Measurements from ENCODE around the gene APCDD1. TPM values are rescaled to one million over a fixed set of nuclear protein-coding genes. Genes with fewer than 3 reads are reported as not detected.
"Not testable (repeated sequence)": the region's sequence is repeated elsewhere in the genome, so short reads cannot be mapped to it uniquely, and the experiment has no call there.

The APCDD1 gene
- total RNA-seq, 2 experiments from 2014 or later, result not detected

DNA sequence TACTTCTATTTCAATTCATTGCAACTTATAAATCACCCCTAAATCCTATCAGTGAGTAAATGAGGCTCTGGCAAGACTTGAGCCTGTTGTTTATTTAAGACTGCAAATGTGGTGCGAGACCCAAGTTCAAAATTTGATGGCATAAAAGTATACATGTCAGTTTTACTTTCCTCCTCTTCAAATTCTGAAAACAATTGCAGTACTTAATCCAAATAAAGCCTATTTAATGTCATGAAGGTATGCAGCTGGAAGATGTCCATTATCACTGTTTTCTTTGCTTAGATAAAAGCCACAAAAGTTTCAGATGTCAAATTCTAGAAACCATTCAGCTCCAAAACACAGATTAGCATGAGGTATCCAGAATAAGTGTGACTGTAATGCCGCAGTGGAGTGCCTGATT, 3.3 kb downstream of the APCDD1 start:
- Mint-ChIP-seq H3K4me3 (no peak overlapping the region), H3K9me3 (no peaks in the 10 kb centered on the region), H3K27me3 (ENCODE audit: low read depth) (peaks cover 54% of the 10 kb centered on the region), H3K36me3 (ENCODE audit: low read depth) (no peaks in the 10 kb centered on the region), H3K4me1 (ENCODE audit: low read depth) (peaks cover 4% of the 10 kb centered on the region), H3K27ac (no peak overlapping the region)
- DNase-seq, result no peak
- intact Hi-C loops (cut with micrococcal nuclease), result no loop called here
- CTCF ChIA-PET, result no interaction called here

DNA sequence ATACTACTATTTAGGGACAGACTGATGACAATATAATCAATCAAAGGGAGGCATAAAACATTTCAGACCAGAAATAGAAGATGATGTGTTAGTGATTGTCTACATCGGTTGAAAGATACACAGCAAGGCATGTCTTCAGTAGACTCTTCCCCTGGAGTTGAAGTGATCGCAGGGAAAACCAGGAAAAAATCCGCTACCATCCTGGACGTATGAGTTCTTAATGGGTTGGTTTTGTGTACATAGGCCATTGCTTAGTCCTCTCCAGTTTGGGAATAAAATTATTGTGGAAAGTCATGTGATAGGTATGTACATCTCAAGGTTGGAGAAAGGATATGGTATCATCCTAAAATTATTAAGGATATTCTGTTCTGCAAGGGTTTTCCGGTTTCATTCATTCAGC, 4.3 kb downstream of the APCDD1 start:
- Mint-ChIP-seq H3K4me3 (no peak overlapping the region), H3K27me3 (ENCODE audit: low read depth) (peaks cover 45% of the 10 kb centered on the region), H3K4me1 (ENCODE audit: low read depth) (peaks cover 4% of the 10 kb centered on the region), H3K9me3 (no peaks in the 10 kb centered on the region), H3K36me3 (ENCODE audit: low read depth) (no peaks in the 10 kb centered on the region), H3K27ac (no peak overlapping the region)
- CTCF ChIA-PET, result no interaction called here
- no peak for DNase-seq
- intact Hi-C loops (cut with micrococcal nuclease), result no loop called here

DNA sequence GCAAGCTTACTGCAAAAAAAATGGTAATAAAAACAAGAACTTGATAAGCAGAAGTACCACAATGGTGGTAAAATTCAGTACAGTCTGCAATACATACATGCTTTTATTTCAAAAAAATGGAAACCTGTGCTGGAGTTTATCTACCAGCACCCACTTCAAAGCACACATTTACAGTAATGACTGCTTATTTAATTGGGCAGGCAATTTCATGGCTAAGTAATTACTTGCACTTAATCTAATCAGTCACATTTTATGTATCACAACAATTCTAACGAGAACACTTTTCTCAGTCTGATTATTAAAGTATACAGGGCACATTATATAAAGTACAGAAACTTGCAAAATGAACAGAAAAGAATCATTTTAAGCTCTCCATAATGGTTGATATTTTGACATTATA, 5.2 kb downstream of the APCDD1 start:
- intact Hi-C loops (cut with micrococcal nuclease), result no loop called here
- H3K27me3 Mint-ChIP-seq (ENCODE audit: low read depth), result peaks cover 42% of the 10 kb centered on the region
- no peak overlapping the region for H3K4me3 Mint-ChIP-seq
- H3K4me1 Mint-ChIP-seq (ENCODE audit: low read depth), result peaks cover 4% of the 10 kb centered on the region
- DNase-seq, result no peak
- CTCF ChIA-PET, result no interaction called here
- no peaks in the 10 kb centered on the region for H3K36me3 Mint-ChIP-seq (ENCODE audit: low read depth)
- no peak overlapping the region for H3K27ac Mint-ChIP-seq
- H3K9me3 Mint-ChIP-seq, result no peaks in the 10 kb centered on the region

DNA sequence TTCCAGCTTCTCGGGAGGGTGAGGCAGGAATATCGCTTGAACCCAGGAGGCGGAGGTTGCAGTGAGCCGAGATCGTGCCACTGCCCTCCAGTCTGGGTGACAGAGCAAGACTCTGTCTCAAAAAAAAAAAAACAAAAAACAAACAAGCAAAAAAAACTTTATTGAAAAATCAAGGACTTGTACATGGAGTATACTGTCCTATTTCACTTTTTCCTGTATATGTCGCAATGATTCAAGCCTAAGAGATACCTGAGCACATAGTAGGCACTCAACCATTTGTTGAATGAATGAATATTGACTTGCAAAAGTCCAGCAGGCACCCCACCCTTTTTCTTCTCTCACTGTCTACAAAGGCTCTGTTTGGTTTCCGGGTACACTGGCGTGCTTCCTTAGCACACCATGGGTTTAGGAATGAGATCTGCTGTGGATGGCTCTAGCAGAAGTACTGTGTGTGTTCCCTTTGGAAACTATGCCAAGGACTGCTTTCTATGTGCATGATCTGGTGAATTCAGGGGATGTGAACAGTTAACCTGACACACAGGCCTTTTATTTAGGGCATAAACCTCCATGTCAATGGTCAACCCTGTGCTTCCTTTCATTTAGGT, 6.1 kb downstream of the APCDD1 start:
- CTCF ChIA-PET, result no interaction called here
- no peak overlapping the region for H3K4me3 Mint-ChIP-seq
- DNase-seq, result no peak
- no peaks in the 10 kb centered on the region for H3K9me3 Mint-ChIP-seq
- no peaks in the 10 kb centered on the region for H3K36me3 Mint-ChIP-seq (ENCODE audit: low read depth)
- intact Hi-C loops (cut with micrococcal nuclease), result no loop called here
- no peak overlapping the region for H3K27ac Mint-ChIP-seq
- H3K4me1 Mint-ChIP-seq (ENCODE audit: low read depth), result peaks cover under 1% of the 10 kb centered on the region
- H3K27me3 Mint-ChIP-seq (ENCODE audit: low read depth), result peaks cover 37% of the 10 kb centered on the region

DNA sequence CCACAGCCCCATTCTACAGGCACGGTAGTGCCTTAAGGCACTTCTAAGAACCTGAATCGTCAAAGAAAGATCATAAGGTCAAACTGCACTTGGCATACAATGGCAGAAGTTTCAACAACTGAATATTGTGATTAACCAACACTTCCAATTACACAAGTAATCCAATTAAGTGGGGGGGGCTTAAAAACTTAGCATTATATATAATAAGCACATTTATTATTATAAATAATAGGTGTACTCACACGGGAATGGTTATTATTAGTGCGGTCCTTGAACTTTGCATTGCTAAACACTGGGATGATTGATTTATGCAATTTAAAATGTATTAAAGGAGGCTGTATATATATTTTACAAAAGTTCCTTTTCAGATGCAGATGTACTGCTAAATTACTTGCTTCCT, 7.6 kb downstream of the APCDD1 start:
- Mint-ChIP-seq H3K27ac (no peak overlapping the region), H3K9me3 (no peaks in the 10 kb centered on the region), H3K4me1 (ENCODE audit: low read depth) (no peaks in the 10 kb centered on the region), H3K4me3 (no peak overlapping the region), H3K36me3 (ENCODE audit: low read depth) (no peaks in the 10 kb centered on the region), H3K27me3 (ENCODE audit: low read depth) (peaks cover 24% of the 10 kb centered on the region)
- no peak for DNase-seq
- intact Hi-C loops (cut with micrococcal nuclease), result no loop called here
- CTCF ChIA-PET, result no interaction called here

DNA sequence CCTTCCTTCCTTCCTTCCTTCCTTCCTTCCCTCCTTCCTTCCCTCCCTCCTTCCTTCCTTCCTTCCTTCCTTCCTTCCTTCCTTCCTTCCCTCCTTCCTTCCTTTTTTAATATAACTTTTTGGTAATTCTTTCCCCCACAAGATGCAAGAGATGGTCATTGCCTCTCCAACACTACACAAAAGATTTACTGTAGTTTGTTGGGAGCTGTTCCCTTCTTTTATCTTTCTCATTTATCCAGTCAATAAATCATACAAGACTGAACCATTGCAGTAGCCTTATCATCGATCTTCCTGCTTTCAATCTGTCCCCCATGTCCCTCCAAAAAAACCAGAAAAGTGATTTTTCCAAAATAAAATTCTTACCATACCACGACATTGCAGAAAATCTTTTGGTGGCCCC, 8.2 kb downstream of the APCDD1 start:
- Mint-ChIP-seq H3K36me3 (ENCODE audit: low read depth) (no peaks in the 10 kb centered on the region), H3K9me3 (no peaks in the 10 kb centered on the region), H3K27ac (no peak overlapping the region), H3K4me3 (no peak overlapping the region), H3K4me1 (ENCODE audit: low read depth) (no peaks in the 10 kb centered on the region), H3K27me3 (ENCODE audit: low read depth) (peaks cover 20% of the 10 kb centered on the region)
- DNase-seq, result no peak
- CTCF ChIA-PET, result no interaction called here
- intact Hi-C loops (cut with micrococcal nuclease), result no loop called here

DNA sequence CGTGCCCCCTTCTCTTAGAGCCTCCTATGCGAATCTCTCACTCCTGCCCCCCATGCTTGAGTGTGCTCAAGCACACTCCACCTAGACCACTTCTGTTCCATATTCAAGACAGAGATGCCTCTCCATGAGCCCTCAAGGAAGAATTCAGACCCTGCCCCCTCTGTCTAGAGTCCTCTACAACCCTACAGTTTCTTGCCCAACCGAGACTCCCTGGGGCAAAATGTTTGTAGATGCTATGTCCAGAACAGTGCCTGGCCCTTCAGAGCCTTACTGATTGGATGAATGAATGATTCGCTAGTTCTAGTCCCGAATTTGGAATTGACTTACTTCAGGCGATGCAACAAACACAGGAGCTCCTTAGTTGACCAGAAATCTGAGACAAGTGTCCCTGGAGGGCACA, 8.7 kb downstream of the APCDD1 start:
- DNase-seq, result no peak
- CTCF ChIA-PET, result no interaction called here
- intact Hi-C loops (cut with micrococcal nuclease), result no loop called here
- H3K4me1 Mint-ChIP-seq (ENCODE audit: low read depth), result no peaks in the 10 kb centered on the region
- H3K27ac Mint-ChIP-seq, result no peak overlapping the region
- no peaks in the 10 kb centered on the region for H3K9me3 Mint-ChIP-seq
- H3K36me3 Mint-ChIP-seq (ENCODE audit: low read depth), result no peaks in the 10 kb centered on the region
- peaks cover 18% of the 10 kb centered on the region for H3K27me3 Mint-ChIP-seq (ENCODE audit: low read depth)
- no peak overlapping the region for H3K4me3 Mint-ChIP-seq

DNA sequence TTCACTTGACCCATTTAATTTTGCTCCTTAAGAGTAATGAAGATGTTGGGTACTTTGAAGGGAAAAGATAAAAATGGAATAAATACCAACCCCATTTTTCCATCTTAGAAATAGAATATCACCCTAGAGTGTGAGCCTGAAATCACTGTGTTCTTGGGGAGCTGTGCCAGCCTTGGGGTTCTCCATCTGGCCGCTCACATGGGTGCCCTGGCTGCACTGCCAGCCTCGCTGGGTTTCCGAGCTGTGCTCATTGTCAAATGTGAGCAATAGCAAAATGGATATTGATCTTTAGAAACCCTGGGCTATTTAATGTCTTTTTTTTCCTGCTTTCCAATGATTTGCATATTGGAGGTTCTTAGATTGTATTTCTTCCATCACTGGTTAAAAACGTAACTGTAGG, 9.3 kb downstream of the APCDD1 start:
- intact Hi-C loops (cut with micrococcal nuclease), result no loop called here
- Mint-ChIP-seq H3K36me3 (ENCODE audit: low read depth) (no peaks in the 10 kb centered on the region), H3K27me3 (ENCODE audit: low read depth) (peaks cover 15% of the 10 kb centered on the region), H3K4me3 (no peak overlapping the region), H3K27ac (no peak overlapping the region), H3K4me1 (ENCODE audit: low read depth) (no peaks in the 10 kb centered on the region), H3K9me3 (no peaks in the 10 kb centered on the region)
- CTCF ChIA-PET, result no interaction called here
- DNase-seq, result no peak

DNA sequence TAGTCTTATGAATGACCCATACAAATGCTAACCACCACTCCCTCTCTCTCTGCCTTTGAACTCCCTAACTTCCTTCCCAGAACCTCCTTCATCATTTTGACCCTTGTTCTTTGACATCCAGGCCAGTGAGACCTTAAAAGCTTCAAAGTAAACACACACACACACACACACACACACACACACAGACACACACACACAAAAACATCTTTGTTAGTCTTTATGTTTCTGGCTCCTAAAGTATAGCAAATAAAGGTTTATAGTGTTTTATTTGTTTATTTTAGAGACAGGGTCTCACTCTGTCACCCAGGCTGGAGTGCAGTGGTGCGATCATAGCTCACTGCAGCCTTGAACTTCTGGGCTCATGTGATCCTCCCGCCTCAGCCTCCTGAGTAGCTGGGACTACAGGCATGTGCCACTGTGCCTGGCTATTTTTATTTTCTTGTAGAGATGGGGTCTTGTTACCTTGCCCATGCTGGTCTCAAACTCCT, 9.8 kb downstream of the APCDD1 start:
- DNase-seq; CTCF ChIA-PET; H3K4me1 Mint-ChIP-seq (ENCODE audit: low read depth); H3K9me3 Mint-ChIP-seq; H3K36me3 Mint-ChIP-seq (ENCODE audit: low read depth); H3K27me3 Mint-ChIP-seq (ENCODE audit: low read depth); intact Hi-C loops (cut with micrococcal nuclease); H3K4me3 Mint-ChIP-seq; H3K27ac Mint-ChIP-seq: not testable (repeated sequence)

DNA sequence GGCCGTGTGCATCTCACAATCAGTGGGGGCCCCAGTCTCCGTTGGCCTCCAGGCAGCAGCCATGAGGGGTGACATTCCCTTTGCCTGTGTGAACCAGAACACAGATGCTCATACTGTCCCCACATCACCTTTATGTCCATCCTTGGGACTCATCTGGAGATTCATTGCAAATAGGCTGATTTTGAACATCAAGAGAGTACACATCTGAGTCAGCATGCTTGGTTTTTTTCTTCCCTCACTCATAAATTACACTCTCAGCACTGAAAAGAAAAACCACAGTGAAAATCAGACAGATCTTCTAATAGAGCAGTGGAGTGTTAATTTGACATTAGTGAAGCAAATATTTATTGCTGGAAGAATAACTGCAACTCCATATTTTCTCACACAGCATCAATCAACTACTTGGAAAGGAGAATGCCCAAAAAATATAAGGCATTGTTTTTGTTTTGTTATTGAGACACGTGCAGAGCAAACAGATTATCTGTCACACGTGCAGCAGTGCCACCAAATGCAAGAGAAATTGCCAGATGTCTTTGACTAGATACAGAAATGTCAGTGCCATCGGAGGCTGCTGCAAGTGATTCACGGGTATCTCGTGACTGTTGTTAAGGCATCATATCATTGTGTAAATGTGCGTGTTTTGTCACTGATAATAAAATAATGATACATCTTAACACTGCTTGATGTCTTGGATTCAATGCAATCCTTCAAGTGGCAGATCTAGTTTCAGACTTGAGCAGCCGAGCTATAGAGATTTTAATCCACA, 10.9 kb downstream of the APCDD1 start:
- H3K4me3 Mint-ChIP-seq, result no peak overlapping the region
- H3K36me3 Mint-ChIP-seq (ENCODE audit: low read depth), result no peaks in the 10 kb centered on the region
- peaks cover 3% of the 10 kb centered on the region for H3K27me3 Mint-ChIP-seq (ENCODE audit: low read depth)

DNA sequence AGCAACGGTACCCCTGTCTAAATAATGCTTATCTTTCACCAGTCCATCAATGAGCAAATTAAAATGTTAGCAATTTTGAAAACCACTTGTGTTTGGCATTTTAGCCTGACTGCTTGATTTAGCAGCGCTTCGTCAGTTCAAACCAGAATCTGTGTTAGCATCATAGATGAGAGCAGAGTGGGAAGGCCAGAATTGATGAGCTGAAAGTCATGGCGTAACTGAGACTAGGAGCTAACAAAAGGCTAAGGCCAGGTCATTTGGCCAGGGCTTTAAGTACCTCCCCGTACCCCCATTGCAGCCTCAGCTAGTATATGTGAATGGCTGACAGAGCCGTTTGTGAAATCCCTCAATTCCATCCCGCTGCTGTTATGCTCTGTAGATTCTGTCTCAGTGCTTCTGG, 16.0 kb downstream of the APCDD1 start:
- intact Hi-C loops (cut with micrococcal nuclease), result no loop called here
- peaks cover 2% of the 10 kb centered on the region for H3K27me3 Mint-ChIP-seq (ENCODE audit: low read depth)
- no peak for DNase-seq
- CTCF ChIA-PET, result no interaction called here
- H3K27ac Mint-ChIP-seq, result no peak overlapping the region
- no peaks in the 10 kb centered on the region for H3K4me1 Mint-ChIP-seq (ENCODE audit: low read depth)
- no peaks in the 10 kb centered on the region for H3K36me3 Mint-ChIP-seq (ENCODE audit: low read depth)
- H3K9me3 Mint-ChIP-seq, result no peaks in the 10 kb centered on the region
- no peak overlapping the region for H3K4me3 Mint-ChIP-seq

More for the DNA sequence above, 10.9 kb downstream of the APCDD1 start:
- Mint-ChIP-seq H3K9me3 (no peaks in the 10 kb centered on the region), H3K4me1 (ENCODE audit: low read depth) (no peaks in the 10 kb centered on the region), H3K27ac (no peak overlapping the region)
- no peak for DNase-seq
- CTCF ChIA-PET, result no interaction called here
- intact Hi-C loops (cut with micrococcal nuclease), result no loop called here

DNA sequence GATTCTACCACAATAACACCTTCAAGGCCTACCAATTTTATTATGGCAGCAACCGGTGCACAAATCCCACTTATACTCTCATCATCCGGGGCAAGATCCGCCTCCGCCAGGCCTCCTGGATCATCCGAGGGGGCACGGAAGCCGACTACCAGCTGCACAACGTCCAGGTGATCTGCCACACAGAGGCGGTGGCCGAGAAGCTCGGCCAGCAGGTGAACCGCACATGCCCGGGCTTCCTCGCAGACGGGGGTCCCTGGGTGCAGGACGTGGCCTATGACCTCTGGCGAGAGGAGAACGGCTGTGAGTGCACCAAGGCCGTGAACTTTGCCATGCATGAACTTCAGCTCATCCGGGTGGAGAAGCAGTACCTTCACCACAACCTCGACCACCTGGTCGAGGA, 17.1 kb downstream of the APCDD1 start:
- CTCF ChIA-PET, result no interaction called here
- no peaks in the 10 kb centered on the region for H3K36me3 Mint-ChIP-seq (ENCODE audit: low read depth)
- H3K27ac Mint-ChIP-seq, result no peak overlapping the region
- H3K4me3 Mint-ChIP-seq, result no peak overlapping the region
- no peaks in the 10 kb centered on the region for H3K4me1 Mint-ChIP-seq (ENCODE audit: low read depth)
- no peak for DNase-seq
- no peaks in the 10 kb centered on the region for H3K9me3 Mint-ChIP-seq
- H3K27me3 Mint-ChIP-seq (ENCODE audit: low read depth), result peaks cover 2% of the 10 kb centered on the region
- intact Hi-C loops (cut with micrococcal nuclease), result no loop called here

DNA sequence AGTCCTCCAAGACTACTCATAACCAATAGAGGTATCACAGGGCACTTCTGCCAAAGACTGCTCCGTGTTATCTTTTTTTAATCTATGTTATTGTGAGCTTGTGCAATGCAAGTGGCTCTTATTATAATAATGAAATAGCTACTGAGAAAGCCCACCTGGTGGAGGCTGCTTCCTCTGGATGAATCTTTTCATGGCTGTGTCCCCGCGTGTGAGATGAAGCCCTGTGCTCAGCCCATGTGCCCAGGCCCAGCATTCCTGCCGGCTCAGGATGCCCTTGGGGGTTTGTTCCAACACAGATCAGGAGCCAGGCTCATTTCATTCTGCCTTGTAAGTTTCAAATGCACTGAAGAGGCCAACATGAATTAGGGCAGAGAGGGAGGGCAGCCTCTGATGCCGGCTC, 18.7 kb downstream of the APCDD1 start:
- intact Hi-C loops (cut with micrococcal nuclease), result no loop called here
- H3K4me3 Mint-ChIP-seq, result no peak overlapping the region
- no peak for DNase-seq

More for the DNA sequence above, 18.7 kb downstream of the APCDD1 start:
- Mint-ChIP-seq H3K9me3 (no peaks in the 10 kb centered on the region), H3K27ac (no peak overlapping the region), H3K36me3 (ENCODE audit: low read depth) (no peaks in the 10 kb centered on the region), H3K4me1 (ENCODE audit: low read depth) (no peaks in the 10 kb centered on the region), H3K27me3 (ENCODE audit: low read depth) (peaks cover 9% of the 10 kb centered on the region)
- CTCF ChIA-PET, result no interaction called here
